ENCODE measurements around the gene LHFPL4.
"Not testable (repeated sequence)": the region's sequence is repeated elsewhere in the genome, so short reads cannot be mapped to it uniquely, and the experiment has no call there.

DNA sequence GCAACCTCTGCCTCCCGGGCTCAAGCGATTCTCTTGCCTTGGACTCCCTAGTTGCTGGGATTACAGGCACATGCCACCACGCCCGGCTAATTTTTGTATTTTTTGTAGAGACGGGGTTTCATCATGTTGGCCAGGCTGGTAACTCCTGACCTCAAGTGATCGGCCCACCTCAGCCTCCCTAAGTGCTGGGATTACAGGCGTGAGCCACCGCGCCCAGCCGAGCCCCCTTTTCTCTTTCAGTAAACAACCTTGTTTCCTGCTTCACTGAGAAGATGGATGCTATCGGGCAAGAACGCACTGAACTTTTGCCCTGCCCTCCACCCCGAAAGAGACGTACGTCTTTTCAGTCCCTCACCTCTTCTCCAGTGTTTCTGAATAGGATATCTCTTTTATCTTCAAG is 59.6 kb downstream of the LHFPL4 start:
- TF ChIP-seq POLR2A (conservative IDR thresholded peaks at IDR 0.05); ESRRA (IDR thresholded peaks at IDR 0.05; ENCODE audit: borderline replicate concordance, low read depth); JUND (IDR thresholded peaks at IDR 0.05; ENCODE audit: borderline replicate concordance, low read depth, low read length); JUND (tag; IDR thresholded peaks at IDR 0.05; ENCODE audit: borderline replicate concordance, low read depth, low read length); SP2 (IDR thresholded peaks at IDR 0.05; ENCODE audit: extremely low read depth, low read depth, low read length, poor library complexity, severe bottlenecking); ESRRB (CRISPR knock-in tag; IDR thresholded peaks at IDR 0.05; ENCODE audit: borderline replicate concordance); ZNF253 (CRISPR knock-in tag; conservative IDR thresholded peaks at IDR 0.05); NBN (IDR thresholded peaks at IDR 0.05; ENCODE audit: low read depth): not testable (repeated sequence)
- TF ChIP-seq, protein P1, sequence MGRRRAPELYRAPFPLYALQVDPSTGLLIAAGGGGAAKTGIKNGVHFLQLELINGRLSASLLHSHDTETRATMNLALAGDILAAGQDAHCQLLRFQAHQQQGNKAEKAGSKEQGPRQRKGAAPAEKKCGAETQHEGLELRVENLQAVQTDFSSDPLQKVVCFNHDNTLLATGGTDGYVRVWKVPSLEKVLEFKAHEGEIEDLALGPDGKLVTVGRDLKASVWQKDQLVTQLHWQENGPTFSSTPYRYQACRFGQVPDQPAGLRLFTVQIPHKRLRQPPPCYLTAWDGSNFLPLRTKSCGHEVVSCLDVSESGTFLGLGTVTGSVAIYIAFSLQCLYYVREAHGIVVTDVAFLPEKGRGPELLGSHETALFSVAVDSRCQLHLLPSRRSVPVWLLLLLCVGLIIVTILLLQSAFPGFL (CRISPR knock-in tag; IDR thresholded peaks at IDR 0.05) = not testable (repeated sequence)

Measured in K562 (cell line).